Suprapubic skin (tissue), 4 donors: Measurements from ENCODE around the gene URB1. TPM values are rescaled to one million over a fixed set of nuclear protein-coding genes. Genes with fewer than 3 reads are reported as not detected.

ENCODE experiments used
- DNase-seq, 2 donors: peaks; one replicate each; pipeline ENCODE4 v3.0.0-alpha.2; 2019; ENCODE audit warnings: low spot score in 2 of 2
- H3K27ac ChIP-seq: fragments of 200-600 bp; sonication (generic); one replicate; pipeline ENCODE4 v1.5.1; 2019
- H3K27me3 ChIP-seq: fragments of 200-600 bp; sonication (generic); one replicate; pipeline ENCODE4 v1.5.1; 2019
- H3K36me3 ChIP-seq: fragments of 200-600 bp; sonication (generic); one replicate; pipeline ENCODE4 v1.5.1; 2019
- H3K4me1 ChIP-seq: fragments of 200-600 bp; sonication (generic); one replicate; pipeline ENCODE4 v1.5.1; 2019
- H3K4me3 ChIP-seq: fragments of 200-600 bp; sonication (generic); one replicate; pipeline ENCODE4 v1.5.1; 2019; ENCODE audit warnings: mild to moderate bottlenecking
- H3K9me3 ChIP-seq: fragments of 200-600 bp; sonication (generic); one replicate; pipeline ENCODE4 v1.5.1; 2019
- EP300 ChIP-seq: sonication (generic); formaldehyde crosslinking; IDR thresholded peaks from one replicate; pipeline ENCODE4 v1.6.1; 2017; ENCODE audit warnings: antibody characterized with exemption
- POLR2A ChIP-seq, 2 donors: fragments of 450-650 bp; IDR thresholded peaks; one replicate each; pipeline ENCODE4 v1.6.1; 2017; ENCODE audit warnings: antibody characterized with exemption in 2 of 2, mild to moderate bottlenecking in 2 of 2, moderate library complexity in 2 of 2
- POLR2AphosphoS5 ChIP-seq, 3 donors: sonication (generic); formaldehyde crosslinking; IDR thresholded peaks; one replicate each; pipeline ENCODE4 v1.6.1; 2017; ENCODE audit warnings: antibody characterized with exemption in 3 of 3
- WGBS: methylation state at CpG from one replicate; pipeline ENCODE4 v1.1.5; 2018; 5-methylcytosine and 5-hydroxymethylcytosine counted together
- total RNA-seq, 4 donors: library from RNA; depleted of rRNA; stranded (reverse); fragments of >200 nt; gene quantifications; one replicate each; pipeline ENCODE4 v1.1.0, GENCODE V29; 2016
- TF ChIP-seq, protein P1 (sequence below), 2 donors: fragments of 200-600 bp in 1 of 2; fragments of 450-650 bp in 1 of 2; sonication (generic) in 1 of 2; IDR thresholded peaks; one replicate each; pipeline ENCODE4 v1.5.1; 2016 to 2019; ENCODE audit warnings: antibody characterized with exemption in 2 of 2, mild to moderate bottlenecking in 1 of 2, moderate library complexity in 1 of 2

The URB1 gene
- total RNA-seq, 4 donors from 2014 or later = 23.7 to 49.4 (median 33.0) TPM

DNA sequence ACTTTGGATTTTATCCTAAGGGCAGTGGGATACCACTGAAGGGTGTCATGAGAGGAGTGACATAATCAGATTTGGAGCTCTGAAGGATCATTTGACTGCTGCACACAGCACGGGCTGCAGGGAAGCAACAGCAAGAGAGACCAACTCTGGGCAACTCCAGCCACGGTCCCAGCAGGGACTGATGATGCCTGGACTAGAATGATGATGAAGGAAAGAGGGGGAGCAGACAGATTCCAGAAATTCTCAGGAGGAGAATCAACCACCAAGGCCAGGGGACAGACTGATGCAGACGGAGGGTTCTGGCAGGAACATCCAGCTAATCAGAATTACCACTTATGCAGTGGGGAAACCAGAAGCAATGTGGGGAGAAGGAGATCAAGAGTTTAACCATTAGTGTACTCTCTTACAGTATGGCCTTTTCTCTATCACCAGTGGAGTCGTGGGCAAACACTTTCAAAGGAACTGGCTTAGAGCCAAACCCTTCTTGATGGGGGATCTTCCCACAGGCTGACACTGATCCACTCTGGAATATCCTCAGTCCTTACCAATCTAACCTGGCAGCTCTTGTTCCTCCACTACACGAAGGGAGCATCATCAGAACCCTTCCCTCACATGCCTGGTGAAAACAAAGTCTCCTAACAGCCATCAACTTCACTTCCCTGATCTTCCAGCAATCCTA is 3.3 kb downstream of the URB1 start:
- no peak overlapping the region for H3K4me3 ChIP-seq
- no peaks in the 10 kb centered on the region for H3K27me3 ChIP-seq
- no peak for DNase-seq
- peaks cover 3% of the 10 kb centered on the region for H3K36me3 ChIP-seq
- no peaks in the 10 kb centered on the region for H3K9me3 ChIP-seq
- no peak for TF ChIP-seq EP300
- TF ChIP-seq, protein P1, sequence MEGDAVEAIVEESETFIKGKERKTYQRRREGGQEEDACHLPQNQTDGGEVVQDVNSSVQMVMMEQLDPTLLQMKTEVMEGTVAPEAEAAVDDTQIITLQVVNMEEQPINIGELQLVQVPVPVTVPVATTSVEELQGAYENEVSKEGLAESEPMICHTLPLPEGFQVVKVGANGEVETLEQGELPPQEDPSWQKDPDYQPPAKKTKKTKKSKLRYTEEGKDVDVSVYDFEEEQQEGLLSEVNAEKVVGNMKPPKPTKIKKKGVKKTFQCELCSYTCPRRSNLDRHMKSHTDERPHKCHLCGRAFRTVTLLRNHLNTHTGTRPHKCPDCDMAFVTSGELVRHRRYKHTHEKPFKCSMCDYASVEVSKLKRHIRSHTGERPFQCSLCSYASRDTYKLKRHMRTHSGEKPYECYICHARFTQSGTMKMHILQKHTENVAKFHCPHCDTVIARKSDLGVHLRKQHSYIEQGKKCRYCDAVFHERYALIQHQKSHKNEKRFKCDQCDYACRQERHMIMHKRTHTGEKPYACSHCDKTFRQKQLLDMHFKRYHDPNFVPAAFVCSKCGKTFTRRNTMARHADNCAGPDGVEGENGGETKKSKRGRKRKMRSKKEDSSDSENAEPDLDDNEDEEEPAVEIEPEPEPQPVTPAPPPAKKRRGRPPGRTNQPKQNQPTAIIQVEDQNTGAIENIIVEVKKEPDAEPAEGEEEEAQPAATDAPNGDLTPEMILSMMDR (IDR thresholded peaks at IDR 0.05) = no peak
- no peak for TF ChIP-seq POLR2AphosphoS5 (IDR thresholded peaks at IDR 0.05)
- no peak for TF ChIP-seq POLR2A (IDR thresholded peaks at IDR 0.05)
- WGBS = 70% methylated on average over 5 of the region's 5 CpGs
- H3K4me1 ChIP-seq = peaks cover 28% of the 10 kb centered on the region
- H3K27ac ChIP-seq = no peak overlapping the region

DNA sequence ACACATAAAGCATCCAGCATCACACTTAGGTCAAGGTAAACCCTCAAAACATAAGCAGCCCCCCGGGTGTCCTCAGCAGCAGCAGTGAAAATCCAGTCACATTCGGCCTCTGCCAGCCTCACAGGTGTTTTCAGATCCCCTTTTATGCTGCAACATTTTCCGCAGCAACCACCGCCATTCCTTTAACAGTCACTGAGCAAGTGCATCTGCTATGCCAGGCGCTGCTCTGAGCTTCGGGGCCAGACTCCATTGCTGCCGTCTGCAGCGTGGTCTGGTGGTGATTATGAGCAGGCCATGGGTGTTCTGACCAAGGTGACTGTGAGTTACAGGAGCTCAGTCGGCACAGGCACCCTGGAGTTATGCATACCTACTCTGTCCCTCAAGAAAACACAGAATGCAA is 4.5 kb downstream of the URB1 start:
- TF ChIP-seq POLR2AphosphoS5 (IDR thresholded peaks at IDR 0.05) (no peak), EP300 (no peak), POLR2A (IDR thresholded peaks at IDR 0.05) (no peak)
- TF ChIP-seq, protein P1 (IDR thresholded peaks at IDR 0.05) = no peak
- Histone ChIP-seq H3K9me3 (no peaks in the 10 kb centered on the region), H3K4me3 (no peak overlapping the region), H3K36me3 (peaks cover 14% of the 10 kb centered on the region), H3K4me1 (peaks cover 20% of the 10 kb centered on the region), H3K27me3 (no peaks in the 10 kb centered on the region), H3K27ac (no peak overlapping the region)
- 89% methylated on average over 9 of the region's 9 CpGs for WGBS
- DNase-seq = no peak

DNA sequence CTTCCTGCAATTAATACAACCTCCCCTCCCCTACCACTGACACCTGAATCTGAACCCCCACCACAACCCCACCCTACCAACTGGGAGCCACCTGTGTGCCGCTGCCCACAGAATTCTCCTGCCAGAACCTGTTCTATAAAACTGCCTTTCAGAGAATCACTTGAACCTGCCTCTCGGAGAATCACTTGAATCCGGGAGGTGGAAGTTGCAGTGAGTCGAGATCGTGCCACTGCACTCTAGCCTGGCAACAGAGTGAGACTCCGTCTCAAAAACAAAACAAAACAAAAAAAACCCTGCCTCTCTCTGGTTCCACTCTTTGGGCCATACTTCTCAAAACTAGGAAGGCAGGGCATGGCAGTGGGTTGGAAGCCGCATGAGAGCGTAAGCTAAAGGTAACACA is 5.7 kb downstream of the URB1 start:
- Histone ChIP-seq H3K27me3 (no peaks in the 10 kb centered on the region), H3K4me1 (peaks cover 17% of the 10 kb centered on the region), H3K27ac (no peak overlapping the region), H3K4me3 (no peak overlapping the region), H3K36me3 (peaks cover 26% of the 10 kb centered on the region), H3K9me3 (no peaks in the 10 kb centered on the region)
- WGBS = 89% methylated on average over 8 of the region's 8 CpGs
- DNase-seq = no peak
- no peak for TF ChIP-seq POLR2AphosphoS5 (IDR thresholded peaks at IDR 0.05)
- TF ChIP-seq, protein P1 (IDR thresholded peaks at IDR 0.05) = no peak
- no peak for TF ChIP-seq POLR2A (IDR thresholded peaks at IDR 0.05)
- TF ChIP-seq EP300 = no peak

DNA sequence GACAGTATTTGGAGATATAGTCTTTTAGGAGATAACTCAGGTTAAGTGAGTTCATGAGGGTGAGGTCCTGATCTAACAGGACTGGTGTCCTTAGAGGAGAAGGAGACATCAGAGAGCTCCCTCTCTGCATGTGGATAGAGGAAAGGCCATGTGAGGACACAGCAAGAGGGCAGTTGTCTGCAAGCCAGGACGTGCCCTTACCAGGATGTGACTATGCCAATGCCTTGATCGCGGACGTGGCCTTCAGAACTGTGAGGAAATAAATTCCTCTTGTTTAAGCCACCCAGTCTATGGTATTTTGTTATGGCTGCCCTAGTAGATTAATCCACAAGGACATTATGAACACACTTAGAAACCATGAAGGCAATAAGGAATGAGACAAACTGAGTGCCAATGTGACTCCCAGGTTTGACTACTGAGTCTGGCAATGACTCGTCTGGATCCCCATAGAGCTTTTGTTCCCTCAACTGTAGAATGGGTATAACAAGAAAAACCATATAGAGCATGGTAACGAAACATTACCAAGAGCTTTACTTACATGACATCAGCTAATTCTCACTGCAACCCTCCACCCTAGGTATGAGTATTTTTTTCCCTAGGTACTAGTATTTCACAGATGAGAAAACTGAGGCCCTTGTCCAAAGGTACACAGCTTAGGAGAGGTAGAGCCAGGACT is 6.5 kb downstream of the URB1 start:
- TF ChIP-seq POLR2A (IDR thresholded peaks at IDR 0.05) (no peak), EP300 (no peak)
- TF ChIP-seq, protein P1 (IDR thresholded peaks at IDR 0.05) = no peak
- no peak for DNase-seq
- H3K27ac ChIP-seq = no peak overlapping the region
- WGBS = 64% methylated on average over 6 of the region's 6 CpGs
- H3K9me3 ChIP-seq = no peaks in the 10 kb centered on the region
- H3K27me3 ChIP-seq = no peaks in the 10 kb centered on the region
- no peak overlapping the region for H3K4me3 ChIP-seq
- peaks cover 34% of the 10 kb centered on the region for H3K36me3 ChIP-seq
- H3K4me1 ChIP-seq = peaks cover 8% of the 10 kb centered on the region

DNA sequence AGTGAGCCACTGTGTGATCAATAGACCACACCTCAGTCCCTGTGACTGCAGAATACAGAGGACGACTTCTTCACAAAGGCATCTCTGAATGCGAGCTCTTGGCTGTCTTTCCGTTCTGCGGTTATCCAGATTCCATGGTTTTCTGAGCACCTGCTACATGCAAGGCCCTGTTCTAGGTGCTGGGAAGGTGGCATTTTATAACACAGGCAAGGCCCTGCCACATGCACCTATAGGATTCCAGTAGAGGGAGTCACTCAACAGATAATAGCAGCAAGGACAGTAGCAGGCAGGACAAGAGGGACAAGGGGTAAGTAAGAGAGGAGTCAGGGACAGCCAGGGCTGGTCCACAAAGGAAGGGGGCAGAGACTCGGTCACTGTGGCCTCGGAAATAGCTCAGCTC is 9.0 kb downstream of the URB1 start:
- TF ChIP-seq EP300 = no peak
- Histone ChIP-seq H3K4me3 (no peak overlapping the region), H3K27ac (no peak overlapping the region), H3K27me3 (no peaks in the 10 kb centered on the region), H3K36me3 (peaks cover 52% of the 10 kb centered on the region), H3K4me1 (no peaks in the 10 kb centered on the region), H3K9me3 (no peaks in the 10 kb centered on the region)
- no peak for DNase-seq
- 92% methylated on average over 6 of the region's 6 CpGs for WGBS
